Neuronal stem cell (in vitro differentiated cells): ENCODE data around the gene AFF4.

Source experiments
- DNase-seq: peaks from one replicate; pipeline ENCODE4 v3.0.0-alpha.2; 2013; ENCODE audit warnings: low spot score
- H2AFZ ChIP-seq: one replicate; pipeline ENCODE4 v1.6.1; 2013; ENCODE audit warnings: mild to moderate bottlenecking, low read length, inconsistent platforms
- H2AK5ac ChIP-seq: 2 replicates; pipeline ENCODE4 v1.6.1; 2013; ENCODE audit warnings: low read depth, mild to moderate bottlenecking, inconsistent platforms, low read length, moderate library complexity, mixed read lengths
- H2BK120ac ChIP-seq: 2 replicates; pipeline ENCODE4 v1.6.1; 2013; ENCODE audit warnings: low read depth, mild to moderate bottlenecking, inconsistent platforms, low read length, moderate library complexity, mixed read lengths
- H2BK12ac ChIP-seq: one replicate; pipeline ENCODE4 v1.6.1; 2013; ENCODE audit warnings: low read length, inconsistent platforms
- H2BK15ac ChIP-seq: 2 replicates; pipeline ENCODE4 v1.6.1; 2013; ENCODE audit warnings: mild to moderate bottlenecking, low read length, inconsistent platforms, mixed read lengths
- H2BK5ac ChIP-seq: one replicate; pipeline ENCODE4 v1.6.1; 2013; ENCODE audit warnings: inconsistent platforms, mild to moderate bottlenecking, low read length, moderate library complexity
- H3K14ac ChIP-seq: one replicate; pipeline ENCODE4 v1.6.1; 2013; ENCODE audit warnings: low read length, inconsistent platforms
- H3K18ac ChIP-seq: 2 replicates; pipeline ENCODE4 v1.6.1; 2013; ENCODE audit warnings: low read length, inconsistent platforms
- H3K23ac ChIP-seq: 2 replicates; pipeline ENCODE4 v1.6.1; 2013; ENCODE audit warnings: low read depth, mild to moderate bottlenecking, mixed read lengths, low read length, inconsistent platforms; ENCODE audit not compliant: poor library complexity
- H3K27ac ChIP-seq: replicated peaks from 3 replicates; pipeline ENCODE4 v1.5.1; 2013; ENCODE audit warnings: low read length, inconsistent platforms
- H3K27me3 ChIP-seq, 3 experiments: 2 replicates each; pipeline ENCODE4 v1.6.1; 2013; ENCODE audit warnings: low read length in 3 of 3, mild to moderate bottlenecking in 2 of 3, inconsistent platforms in 1 of 3, low read depth in 1 of 3, mixed read lengths in 1 of 3, moderate library complexity in 1 of 3; ENCODE audit not compliant: control insufficient read depth in 3 of 3, insufficient read depth in 3 of 3
- H3K36me3 ChIP-seq, 2 donors: replicated peaks in 1 of 2; 2 replicates each; pipeline ENCODE4 v1.6.1; 2013; ENCODE audit warnings: low read length in 2 of 2; ENCODE audit not compliant: control insufficient read depth in 2 of 2, insufficient read depth in 2 of 2
- H3K4ac ChIP-seq: 2 replicates; pipeline ENCODE4 v1.6.1; 2013; ENCODE audit warnings: inconsistent platforms, mild to moderate bottlenecking, low read length, moderate library complexity
- H3K4me1 ChIP-seq, 2 donors: 1 replicate in 1 of 2; 2 replicates in 1 of 2; pipeline ENCODE4 v1.6.1; 2013; ENCODE audit warnings: low read length in 2 of 2, low read depth in 1 of 2; ENCODE audit not compliant: control insufficient read depth in 2 of 2, insufficient read depth in 1 of 2
- H3K4me2 ChIP-seq: one replicate; pipeline ENCODE4 v1.6.1; 2013; ENCODE audit warnings: mild to moderate bottlenecking, low read length, inconsistent platforms; ENCODE audit not compliant: insufficient read depth, poor library complexity, severe bottlenecking
- H3K4me3 ChIP-seq, 2 donors: 2 replicates each; pipeline ENCODE4 v1.5.1; 2013; ENCODE audit warnings: low read length in 2 of 2, mild to moderate bottlenecking in 2 of 2, inconsistent platforms in 1 of 2, moderate library complexity in 1 of 2
- H3K79me1 ChIP-seq: one replicate; pipeline ENCODE4 v1.6.1; 2013; ENCODE audit warnings: low read depth, mild to moderate bottlenecking, inconsistent platforms, low read length, moderate library complexity
- H3K9ac ChIP-seq: one replicate; pipeline ENCODE4 v1.6.1; 2013; ENCODE audit warnings: mild to moderate bottlenecking, low read depth, low read length, inconsistent platforms; ENCODE audit not compliant: poor library complexity
- H3K9me3 ChIP-seq, 2 donors: replicated peaks in 1 of 2; 2 replicates each; pipeline versions ENCODE3 to v1.6.1; 2013; ENCODE audit warnings: low read length in 2 of 2, mild to moderate bottlenecking in 2 of 2, inconsistent platforms in 1 of 2, low read depth in 1 of 2, mixed read lengths in 1 of 2, moderate library complexity in 1 of 2; ENCODE audit not compliant: control insufficient read depth in 2 of 2, insufficient read depth in 1 of 2
- H4K8ac ChIP-seq: one replicate; pipeline ENCODE4 v1.6.1; 2013; ENCODE audit warnings: low read depth, mild to moderate bottlenecking, inconsistent platforms, low read length, moderate library complexity
- H4K91ac ChIP-seq: one replicate; pipeline ENCODE4 v1.6.1; 2013; ENCODE audit warnings: low read length, low read depth, mild to moderate bottlenecking, inconsistent platforms; ENCODE audit not compliant: poor library complexity
- WGBS, 2 donors: extraction: QIAGEN DNeasy Blood & Tissue Kit; methylation state at CpG; one replicate each; pipeline ENCODE4 v1.1.7; 2013; ENCODE audit warnings: missing lambda C conversion rate in 2 of 2, mixed read lengths in 1 of 2; ENCODE audit not compliant: insufficient read length in 2 of 2, insufficient replicate concordance in 1 of 2; ENCODE audit errors: extremely low coverage in 2 of 2; 5-methylcytosine and 5-hydroxymethylcytosine counted together

Gene AFF4

GRCh38 chr5:132876020-132876759 lies 87.2 kb downstream of the AFF4 start:
- Histone ChIP-seq H3K79me1 (no peaks in the 10 kb centered on the region), H2BK15ac (no peak overlapping the region), H2AFZ (no peak overlapping the region), H3K27me3 (no peaks in the 10 kb centered on the region), H4K8ac (no peak overlapping the region), H3K23ac (no peak overlapping the region), H3K9ac (no peak overlapping the region), H3K14ac (no peak overlapping the region), H4K91ac (no peak overlapping the region), H3K4ac (no peak overlapping the region), H3K9me3 (no peaks in the 10 kb centered on the region), H3K4me3 (no peak overlapping the region), H3K18ac (no peak overlapping the region), H3K27ac (no peak overlapping the region), H3K4me1 (no peaks in the 10 kb centered on the region), H2BK12ac (no peak overlapping the region), H2BK120ac (no peak overlapping the region), H3K4me2 (no peak overlapping the region), H3K36me3 (peaks cover 7 to 97% of the 10 kb centered on the region in 2 donors), H2BK5ac (no peak overlapping the region), H2AK5ac (no peak overlapping the region)
- no CpG with 5 or more reads among the region's 1 CpG for WGBS, 2 donors
- no peak for DNase-seq

DNA sequence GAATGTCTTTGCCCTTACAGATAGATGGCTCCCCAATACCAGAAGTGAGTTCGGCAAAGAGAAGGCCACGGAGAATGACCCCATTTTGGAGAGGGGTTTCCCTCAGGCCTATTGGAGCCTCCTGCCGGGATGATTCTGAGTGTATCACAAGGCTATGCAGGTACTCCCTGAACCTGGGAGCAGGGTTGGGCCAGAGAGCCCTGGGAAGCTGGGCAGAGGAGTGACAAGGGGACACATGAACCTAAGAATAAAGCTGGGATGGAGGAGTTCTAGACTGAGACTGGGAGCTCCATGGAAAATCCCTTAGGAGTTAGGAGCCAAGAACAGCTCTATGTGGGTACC lies 89.5 kb downstream of the AFF4 start:
- no peak overlapping the region for H3K4me3 ChIP-seq
- H3K4me1 ChIP-seq, result no peaks in the 10 kb centered on the region

GRCh38 chr5:132873119-132873929 lies 90.1 kb downstream of the AFF4 start, which contains the start of gene LEAP2:
LEAP2 (plus strand) TSS chr5:132873668; CDS start chr5:132873695, 27 bp downstream.
- no peak for DNase-seq
- Histone ChIP-seq H4K91ac (no peak within 1 kb of the TSS), H2BK5ac (no peak within 1 kb of the TSS), H3K4me2 (no peak within 1 kb of the TSS), H3K27me3 (no peaks in the 10 kb centered on the region), H3K4me3 (peak within 1 kb of the TSS in 1 of 2 donors; percentile 66), H3K14ac (no peak within 1 kb of the TSS), H2AFZ (no peak within 1 kb of the TSS), H2BK120ac (no peak within 1 kb of the TSS), H3K9me3 (no peaks in the 10 kb centered on the region), H2BK15ac (no peak within 1 kb of the TSS), H3K27ac (no peak within 1 kb of the TSS), H3K9ac (no peak within 1 kb of the TSS), H3K18ac (no peak within 1 kb of the TSS), H2AK5ac (no peak within 1 kb of the TSS), H3K4ac (no peak within 1 kb of the TSS), H3K36me3 (peaks cover 11 to 97% of the 10 kb centered on the region in 2 donors), H2BK12ac (no peak within 1 kb of the TSS), H4K8ac (no peak within 1 kb of the TSS), H3K79me1 (no peaks in the 10 kb centered on the region), H3K4me1 (no peaks in the 10 kb centered on the region), H3K23ac (no peak within 1 kb of the TSS)
- no CpG with 5 or more reads among the region's 6 CpGs for WGBS, 2 donors

More for the DNA sequence above, 89.5 kb downstream of the AFF4 start:
- no peak overlapping the region for H3K9ac ChIP-seq
- H2BK5ac ChIP-seq, result no peak overlapping the region
- no peak overlapping the region for H3K4me2 ChIP-seq
- H3K27ac ChIP-seq, result no peak overlapping the region
- H2BK15ac ChIP-seq, result no peak overlapping the region
- no peaks in the 10 kb centered on the region for H3K9me3 ChIP-seq
- no peak overlapping the region for H2AFZ ChIP-seq
- H3K4ac ChIP-seq, result no peak overlapping the region
- no peak overlapping the region for H3K23ac ChIP-seq
- H4K91ac ChIP-seq, result no peak overlapping the region
- no peak overlapping the region for H4K8ac ChIP-seq
- no peaks in the 10 kb centered on the region for H3K27me3 ChIP-seq
- no CpG with 5 or more reads among the region's 3 CpGs for WGBS, 2 donors
- H2BK12ac ChIP-seq, result no peak overlapping the region
- no peak for DNase-seq
- H3K79me1 ChIP-seq, result no peaks in the 10 kb centered on the region
- H2AK5ac ChIP-seq, result no peak overlapping the region
- peaks cover 8 to 97% of the 10 kb centered on the region in 2 donors for H3K36me3 ChIP-seq
- no peak overlapping the region for H2BK120ac ChIP-seq
- no peak overlapping the region for H3K14ac ChIP-seq
- H3K18ac ChIP-seq, result no peak overlapping the region

DNA sequence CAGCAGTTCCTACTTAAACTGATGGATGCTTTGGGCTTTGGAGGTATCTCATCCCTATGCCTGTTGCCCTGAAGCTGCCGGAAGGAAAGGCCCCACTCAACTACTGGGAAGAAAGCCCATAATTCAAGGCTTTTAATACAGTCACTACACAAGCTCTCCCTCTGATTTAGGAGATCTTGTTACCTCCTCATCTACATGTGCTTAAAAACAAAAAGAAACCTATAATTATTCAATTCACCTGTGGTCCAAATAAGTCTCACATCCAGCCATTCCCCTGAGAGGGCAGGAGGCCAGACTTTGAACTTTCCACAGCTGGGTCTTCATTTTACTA lies 90.7 kb downstream of the AFF4 start:
- Histone ChIP-seq H3K23ac (no peak overlapping the region), H3K9ac (no peak overlapping the region), H2AK5ac (no peak overlapping the region), H2BK120ac (no peak overlapping the region), H4K8ac (no peak overlapping the region), H3K9me3 (no peaks in the 10 kb centered on the region), H3K18ac (no peak overlapping the region), H3K4me3 (no peak overlapping the region), H3K4me2 (no peak overlapping the region), H2BK15ac (no peak overlapping the region), H3K27ac (no peak overlapping the region), H2AFZ (no peak overlapping the region), H3K4ac (no peak overlapping the region), H3K4me1 (no peaks in the 10 kb centered on the region), H4K91ac (no peak overlapping the region), H3K36me3 (peaks cover 9 to 97% of the 10 kb centered on the region in 2 donors), H2BK12ac (no peak overlapping the region), H3K79me1 (no peaks in the 10 kb centered on the region), H3K27me3 (no peaks in the 10 kb centered on the region), H3K14ac (no peak overlapping the region), H2BK5ac (no peak overlapping the region)
- no CpG with 5 or more reads among the region's 1 CpG for WGBS, 2 donors
- DNase-seq, result no peak
